Upper lobe of right lung (tissue), 1 donor: ENCODE results near the gene METAP1. TPM values are rescaled to one million over a fixed set of nuclear protein-coding genes. Genes with fewer than 3 reads are reported as not detected.
"Not testable (repeated sequence)": the region's sequence is repeated elsewhere in the genome, so short reads cannot be mapped to it uniquely, and the experiment has no call there.

ENCODE experiments used
- ATAC-seq: fragments of 200-7000 bp; cut with Tn5 transposase; one replicate; pipeline ENCODE4 v1.9.1; 2020; ENCODE audit warnings: mild to moderate bottlenecking, moderate library complexity
- DNase-seq: peaks from one replicate; pipeline ENCODE4 v3.0.0-alpha.2; 2020
- H3K27ac ChIP-seq: fragments of 200-600 bp; one replicate; pipeline ENCODE4 v1.8.0; 2022
- H3K27me3 ChIP-seq: fragments of 200-600 bp; one replicate; pipeline ENCODE4 v1.8.0; 2022; ENCODE audit warnings: mild to moderate bottlenecking
- H3K36me3 ChIP-seq: fragments of 200-600 bp; one replicate; pipeline ENCODE4 v1.8.0; 2022
- H3K4me1 ChIP-seq: fragments of 200-600 bp; one replicate; pipeline ENCODE4 v1.8.0; 2022
- H3K4me3 ChIP-seq: fragments of 200-600 bp; one replicate; pipeline ENCODE4 v1.8.0; 2022; ENCODE audit warnings: mild to moderate bottlenecking
- H3K9me3 ChIP-seq: fragments of 200-600 bp; one replicate; pipeline ENCODE4 v1.8.0; 2022
- CTCF ChIP-seq: fragments of 200-600 bp; IDR thresholded peaks from one replicate; pipeline ENCODE4 v1.8.0; 2022; ENCODE audit warnings: antibody characterized with exemption
- intact Hi-C: fragments of 100-400 bp; cut with DNase I; formaldehyde crosslinking; loops from one replicate; pipeline ENCODE4 v1.11.0; 2022
- total RNA-seq: library from RNA; stranded (reverse); fragmentation: NEBNext Ultra II Directional; extraction: Animal tissue kit (Norgen Biotek cat#: 25700); gene quantifications from one replicate; pipeline ENCODE4 v1.2.1, GENCODE V29; 2021
- donor health status: DM: no; HTN: yes; CAD: no; lungs with severe emphysema.

METAP1 gene
- total RNA-seq, 1 donor from 2014 or later = 30.4 TPM

- no peak for TF ChIP-seq CTCF
Measured at GRCh38 chr4:98967786-98968329, 27.7 kb upstream of the METAP1 start.

DNA sequence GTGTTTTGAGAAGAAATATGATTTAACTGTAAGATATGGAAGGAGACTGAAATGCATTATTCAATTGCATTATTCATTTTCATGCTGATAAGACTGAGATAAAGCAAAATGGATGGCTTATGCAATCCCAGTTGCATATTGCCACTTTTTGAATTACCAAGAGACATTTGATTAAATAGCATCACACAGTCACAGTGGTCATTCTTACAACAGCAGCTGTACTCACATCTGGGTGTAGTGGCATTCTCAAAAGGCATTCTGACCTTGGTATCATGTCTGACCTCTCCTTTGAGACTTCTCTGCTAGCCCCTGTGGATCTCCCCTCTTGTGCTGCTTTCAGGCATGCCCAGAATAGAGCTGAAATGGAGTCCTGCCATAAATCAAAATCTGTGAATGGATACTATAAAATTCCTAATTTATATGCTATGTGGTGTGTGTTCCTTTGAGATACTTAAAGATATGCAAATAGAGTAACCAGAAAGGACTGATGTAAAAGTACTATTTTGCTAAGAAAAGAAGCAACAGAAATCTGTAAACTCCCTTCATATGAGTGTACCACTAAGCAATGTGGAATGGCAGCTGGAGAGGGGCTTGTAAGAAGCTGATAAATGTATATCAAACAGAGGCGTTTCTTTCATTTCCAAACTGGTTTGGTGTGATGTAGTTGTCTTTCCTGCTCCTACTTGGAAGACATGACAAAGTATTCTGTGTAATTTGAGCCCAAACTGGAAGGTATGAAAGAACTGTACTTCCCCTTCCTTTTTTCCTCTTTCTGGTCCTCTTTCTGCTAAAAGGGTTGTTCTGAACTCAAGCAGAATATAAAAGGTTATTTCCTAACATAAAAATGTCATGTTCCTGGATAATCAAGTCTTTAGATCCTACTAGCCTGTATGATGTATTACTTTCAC lies 25.4 kb upstream of the METAP1 start:
- Histone ChIP-seq H3K9me3 (no peaks in the 10 kb centered on the region), H3K4me1 (no peaks in the 10 kb centered on the region), H3K27me3 (no peaks in the 10 kb centered on the region), H3K36me3 (no peaks in the 10 kb centered on the region), H3K4me3 (no peak overlapping the region), H3K27ac (no peak overlapping the region)
- TF ChIP-seq CTCF = no peak
- ATAC-seq = no peak
- intact Hi-C loops = no loop called here
- DNase-seq = no peak

More at GRCh38 chr4:98967786-98968329, 27.7 kb upstream of the METAP1 start:
- intact Hi-C loops = no loop called here
- H3K4me1 ChIP-seq = no peaks in the 10 kb centered on the region
- H3K27me3 ChIP-seq = no peaks in the 10 kb centered on the region
- no peak for DNase-seq
- H3K4me3 ChIP-seq = no peak overlapping the region
- H3K9me3 ChIP-seq = no peaks in the 10 kb centered on the region
- ATAC-seq = no peak
- no peak overlapping the region for H3K27ac ChIP-seq
- no peaks in the 10 kb centered on the region for H3K36me3 ChIP-seq

DNA sequence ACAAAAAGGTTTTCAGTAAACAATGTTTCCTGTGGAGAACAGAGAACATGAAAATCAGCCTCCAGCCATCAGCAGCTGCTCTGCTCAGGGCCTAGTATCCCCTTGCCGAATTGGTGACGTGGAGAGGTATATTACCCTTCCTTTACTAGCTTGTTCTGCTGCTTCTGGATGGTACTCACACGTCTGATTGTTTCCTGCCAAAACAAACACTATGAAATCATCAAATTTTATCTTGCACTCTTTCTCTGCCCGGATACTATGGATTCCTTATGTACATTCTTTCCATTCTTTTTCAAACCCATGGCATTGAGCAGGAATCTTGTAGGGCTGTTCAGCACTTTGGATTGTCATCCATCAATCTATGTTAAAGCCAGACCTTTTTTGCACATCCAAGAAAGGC lies 18.8 kb upstream of the METAP1 start:
- no peaks in the 10 kb centered on the region for H3K9me3 ChIP-seq
- intact Hi-C loops = no loop called here
- no peak overlapping the region for H3K4me3 ChIP-seq
- TF ChIP-seq CTCF = no peak
- no peaks in the 10 kb centered on the region for H3K4me1 ChIP-seq
- no peak overlapping the region for H3K27ac ChIP-seq
- no peaks in the 10 kb centered on the region for H3K36me3 ChIP-seq
- DNase-seq (no peak), ATAC-seq (no peak)
- H3K27me3 ChIP-seq = no peaks in the 10 kb centered on the region

DNA sequence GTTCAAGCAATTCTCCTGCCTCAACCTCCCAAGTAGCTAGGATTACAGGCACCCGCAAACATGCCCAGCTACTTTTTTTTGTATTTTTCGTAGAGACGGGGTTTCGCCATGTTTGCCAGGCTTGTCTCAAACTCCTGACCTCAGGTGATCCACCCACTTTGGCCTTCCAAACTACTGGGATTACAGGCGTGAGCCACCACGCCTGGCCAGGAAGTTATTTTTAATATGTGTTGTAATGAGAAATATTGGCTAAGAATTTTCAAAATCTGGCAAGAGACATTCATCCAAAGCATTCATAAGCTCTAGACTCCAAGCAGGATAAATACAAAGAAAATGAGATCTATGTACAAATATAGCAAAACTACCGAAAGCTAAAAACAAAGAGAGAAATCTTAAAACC lies 18.0 kb upstream of the METAP1 start:
- TF ChIP-seq CTCF = no peak
- DNase-seq = no peak
- Histone ChIP-seq H3K9me3 (no peaks in the 10 kb centered on the region), H3K4me1 (no peaks in the 10 kb centered on the region), H3K4me3 (no peak overlapping the region), H3K36me3 (no peaks in the 10 kb centered on the region), H3K27me3 (no peaks in the 10 kb centered on the region), H3K27ac (no peak overlapping the region)
- no peak for ATAC-seq
- intact Hi-C loops = no loop called here

- DNase-seq = no peak
- no peaks in the 10 kb centered on the region for H3K9me3 ChIP-seq
- H3K4me1 ChIP-seq = no peaks in the 10 kb centered on the region
- H3K27ac ChIP-seq = no peak overlapping the region
- no peaks in the 10 kb centered on the region for H3K27me3 ChIP-seq
- no peak for ATAC-seq
- no peak for TF ChIP-seq CTCF
- H3K4me3 ChIP-seq = no peak overlapping the region
- intact Hi-C loops = no loop called here
- no peaks in the 10 kb centered on the region for H3K36me3 ChIP-seq
Measured at GRCh38 chr4:98987720-98988119, 7.8 kb upstream of the METAP1 start.

DNA sequence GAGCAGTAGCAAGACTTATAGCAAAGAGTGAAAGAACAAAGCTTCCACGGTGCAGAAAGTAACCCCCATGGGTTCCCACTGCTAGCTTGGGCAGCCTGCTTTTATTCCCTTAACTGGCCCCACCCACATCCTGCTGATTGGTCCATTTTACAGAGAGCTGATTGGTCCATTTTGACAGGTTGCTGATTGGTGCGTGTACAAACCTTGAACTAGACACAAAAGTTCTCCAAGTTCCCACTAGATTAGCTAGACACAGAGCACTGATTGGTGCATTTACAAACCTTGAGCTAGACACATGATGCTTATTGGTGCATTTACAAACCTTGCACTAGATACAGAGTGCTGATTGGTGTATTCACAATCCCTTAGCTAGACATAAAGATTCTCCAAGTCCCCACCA lies 2.7 kb upstream of the METAP1 start:
- H3K36me3 ChIP-seq, ATAC-seq, DNase-seq, intact Hi-C loops, H3K4me3 ChIP-seq, H3K9me3 ChIP-seq, H3K27me3 ChIP-seq, H3K27ac ChIP-seq: not testable (repeated sequence)
- peaks cover 14% of the 10 kb centered on the region for H3K4me1 ChIP-seq
